ENCODE measurements around the gene USP53.
"Not testable (repeated sequence)": the region's sequence is repeated elsewhere in the genome, so short reads cannot be mapped to it uniquely, and the experiment has no call there.

The USP53 gene

GRCh38 chr4:119328695-119329094 lies 116.2 kb downstream of the USP53 start:
- no peak for DNase-seq

DNA sequence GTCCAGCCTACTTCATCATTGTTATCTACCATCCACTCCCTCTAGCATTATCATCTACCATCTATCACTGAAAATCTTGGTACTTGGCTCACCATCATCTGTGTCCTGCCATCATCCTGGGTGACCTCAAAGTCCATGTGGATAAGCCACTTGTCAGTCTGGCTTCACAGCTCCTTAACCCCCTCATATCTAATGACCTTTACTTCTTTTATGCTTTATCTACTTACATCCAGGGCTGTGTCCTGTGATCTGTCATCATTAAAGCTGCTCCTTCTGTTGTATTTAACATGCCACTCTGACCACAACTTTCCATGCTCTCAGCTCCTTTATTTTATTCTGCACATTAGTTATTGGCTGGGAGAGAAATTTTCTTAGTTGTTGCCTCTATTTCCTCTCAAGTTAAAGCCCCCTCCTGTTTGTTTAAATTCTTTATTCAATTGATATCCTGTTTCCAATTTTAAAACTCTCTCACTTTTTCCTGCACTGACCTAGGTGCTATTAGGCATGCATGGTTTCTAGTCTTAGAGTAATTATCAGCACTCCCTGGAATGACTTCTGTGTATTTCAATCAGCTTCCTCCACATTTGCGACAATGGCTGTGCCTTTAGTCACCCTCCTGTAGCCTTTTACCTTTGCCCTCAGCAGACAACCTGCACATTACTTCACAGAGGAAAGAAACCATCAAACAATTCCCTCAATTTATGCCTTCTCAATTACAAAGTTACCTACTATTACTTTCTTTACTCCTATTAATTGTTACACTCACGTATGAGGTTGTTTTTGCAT lies 117.5 kb downstream of the USP53 start:
- DNase-seq: no peak

GRCh38 chr4:119336332-119336979 lies 123.9 kb downstream of the USP53 start:
- not testable (repeated sequence) for DNase-seq

DNA sequence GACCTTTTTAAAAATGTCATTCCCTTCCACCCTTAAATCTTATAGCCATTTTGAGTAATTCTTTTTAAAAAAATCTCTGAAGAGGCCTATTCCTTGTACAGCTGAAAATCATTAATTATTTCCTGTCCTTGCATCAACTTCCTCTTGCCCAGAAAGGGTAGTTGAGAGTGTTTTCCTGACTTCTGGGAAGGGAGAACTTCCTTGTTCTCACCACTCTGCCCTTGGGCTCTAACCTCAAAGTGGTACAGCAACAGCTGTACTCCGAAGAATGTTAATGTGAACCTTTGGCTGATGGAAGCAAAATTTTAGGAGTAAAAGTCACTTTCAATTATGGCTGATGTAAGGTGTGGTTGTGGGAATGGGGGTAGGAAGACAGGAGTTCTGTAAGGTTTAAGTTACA lies 124.5 kb downstream of the USP53 start:
- no peak for DNase-seq

DNA sequence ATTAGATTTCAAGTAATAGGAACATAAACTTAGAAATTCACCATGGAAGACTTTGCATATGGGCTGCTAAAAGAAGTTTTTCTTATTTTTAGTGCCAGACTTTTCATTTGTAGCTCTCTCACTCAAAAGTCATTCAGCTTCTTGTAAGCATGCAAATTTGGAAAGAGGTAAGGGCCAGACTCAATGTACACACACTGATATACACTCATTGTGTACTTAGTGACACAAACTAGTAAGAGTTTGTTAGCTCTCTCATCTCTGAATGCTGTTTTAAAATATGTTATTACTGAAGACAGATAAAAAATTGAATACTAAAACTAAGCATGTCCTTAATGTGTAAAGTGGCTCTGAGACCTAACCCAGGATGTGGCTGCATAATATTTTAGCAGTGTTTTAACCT lies 127.4 kb downstream of the USP53 start:
- DNase-seq: not testable (repeated sequence)

DNA sequence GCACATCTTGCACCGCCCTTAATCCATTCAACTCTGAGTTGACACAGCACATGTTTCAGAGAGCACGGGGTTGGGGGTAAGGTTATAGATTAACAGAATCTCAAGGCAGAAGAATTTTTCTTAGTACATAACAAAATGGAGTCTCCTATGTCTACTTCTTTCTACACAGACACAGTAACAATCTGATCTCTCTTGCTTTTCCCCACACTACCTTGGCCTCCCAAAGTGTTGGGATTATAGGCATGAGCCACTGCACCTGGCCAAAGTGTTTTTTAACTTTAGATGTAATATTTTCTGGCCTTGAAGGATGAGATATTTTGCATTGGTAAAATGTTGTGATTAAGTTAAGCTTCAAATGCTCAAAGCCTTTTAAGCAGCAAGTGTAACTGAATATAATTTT lies 130.8 kb downstream of the USP53 start:
- DNase-seq: not testable (repeated sequence)

All from activated effector memory CD4-positive, alpha-beta T cell treated with Interleukin-2 at 50 U/mL for 16 hours (primary cell).